Tibial nerve (tissue), 4 donors: Measurements from ENCODE around the gene MPRIP.

Experiments
- CTCF ChIP-seq, 5 experiments: fragments of 200-600 bp in 3 of 5; fragments of 450-650 bp in 2 of 5; sonication (generic) in 3 of 5; IDR thresholded peaks; one replicate each; pipeline ENCODE4 v1.5.1; 2016 to 2019; ENCODE audit warnings: antibody characterized with exemption in 5 of 5, mild to moderate bottlenecking in 3 of 5, moderate library complexity in 2 of 5
- EP300 ChIP-seq, 2 donors: sonication (generic); formaldehyde crosslinking; IDR thresholded peaks; one replicate each; pipeline ENCODE4 v1.6.1; 2017; ENCODE audit warnings: antibody characterized with exemption in 2 of 2, mild to moderate bottlenecking in 1 of 2
- POLR2A ChIP-seq, 2 donors: fragments of 450-650 bp; IDR thresholded peaks; one replicate each; pipeline ENCODE4 v1.6.1; 2017; ENCODE audit warnings: antibody characterized with exemption in 2 of 2, mild to moderate bottlenecking in 2 of 2, moderate library complexity in 2 of 2

GRCh38 chr17:17042851-17043460, 699 bp downstream of the MPRIP start:
- TF ChIP-seq CTCF (IDR thresholded peaks at IDR 0.05), result no peak
- TF ChIP-seq POLR2A (IDR thresholded peaks at IDR 0.05), result no peak
- no peak for TF ChIP-seq EP300 (IDR thresholded peaks at IDR 0.05)
